Lower lobe of right lung (tissue), 2 donors: Measurements from ENCODE around the gene AGL. TPM values are rescaled to one million over a fixed set of nuclear protein-coding genes. Genes with fewer than 3 reads are reported as not detected.
"Not testable (repeated sequence)": the region's sequence is repeated elsewhere in the genome, so short reads cannot be mapped to it uniquely, and the experiment has no call there.

Experiments used
- ATAC-seq, 2 donors: fragments of 200-7000 bp; cut with Tn5 transposase; one replicate each; pipeline ENCODE4 v1.9.1; 2020 to 2022; ENCODE audit warnings: mild to moderate bottlenecking in 2 of 2, moderate library complexity in 2 of 2
- DNase-seq: peaks from one replicate; pipeline ENCODE4 v3.0.0-alpha.2; 2020
- H3K27ac ChIP-seq: fragments of 200-600 bp; one replicate; pipeline ENCODE4 v1.8.0; 2022
- H3K27me3 ChIP-seq: fragments of 200-600 bp; one replicate; pipeline ENCODE4 v1.8.0; 2022; ENCODE audit warnings: low read depth
- H3K36me3 ChIP-seq: fragments of 200-600 bp; one replicate; pipeline ENCODE4 v1.8.0; 2022; ENCODE audit warnings: mild to moderate bottlenecking
- H3K4me1 ChIP-seq: fragments of 200-600 bp; one replicate; pipeline ENCODE4 v1.8.0; 2022
- H3K4me3 ChIP-seq: fragments of 200-600 bp; one replicate; pipeline ENCODE4 v1.8.0; 2022; ENCODE audit warnings: mild to moderate bottlenecking
- H3K9me3 ChIP-seq: fragments of 200-600 bp; one replicate; pipeline ENCODE4 v1.8.0; 2022
- intact Hi-C: fragments of 100-400 bp; cut with DNase I; formaldehyde crosslinking; loops from one replicate; pipeline ENCODE4 v1.11.0; 2022
- total RNA-seq: library from RNA; stranded (reverse); fragmentation: NEBNext Ultra II Directional; extraction: Animal tissue kit (Norgen Biotek cat#: 25700); gene quantifications from one replicate; pipeline ENCODE4 v1.2.1, GENCODE V29; 2021
- TF ChIP-seq, protein P1 (sequence below): fragments of 200-600 bp; IDR thresholded peaks from one replicate; pipeline ENCODE4 v1.8.0; 2022; ENCODE audit warnings: antibody characterized with exemption, mild to moderate bottlenecking
- donor health status: DM: no; HTN: yes; CAD: no; lungs with severe emphysema.

The AGL gene
- total RNA-seq, 1 donor from 2014 or later: 14.6 TPM

DNA sequence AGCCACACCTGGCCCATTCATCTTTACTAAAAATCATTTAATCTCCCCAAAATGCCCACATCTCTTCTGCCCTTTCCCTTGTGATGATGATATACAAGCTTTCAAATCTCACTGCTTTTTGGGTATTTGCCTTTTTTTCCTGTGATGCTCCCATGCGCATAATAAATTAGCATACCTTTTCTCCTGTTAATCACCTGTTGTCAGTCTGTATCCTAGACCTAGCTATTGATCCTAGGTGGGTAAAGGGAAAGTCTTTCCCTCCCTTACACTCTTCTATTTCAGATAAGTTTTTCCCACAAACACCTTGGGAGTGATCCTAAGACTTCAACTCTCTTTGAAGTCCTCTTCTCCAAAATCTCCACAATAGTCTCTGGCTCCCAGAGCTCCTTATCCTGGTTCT is 107.7 kb downstream of the AGL start:
- intact Hi-C loops: no loop called here
- no peaks in the 10 kb centered on the region for H3K4me1 ChIP-seq
- no peak for ATAC-seq
- no peaks in the 10 kb centered on the region for H3K36me3 ChIP-seq
- H3K27me3 ChIP-seq: no peaks in the 10 kb centered on the region
- no peak for DNase-seq
- TF ChIP-seq, protein P1, sequence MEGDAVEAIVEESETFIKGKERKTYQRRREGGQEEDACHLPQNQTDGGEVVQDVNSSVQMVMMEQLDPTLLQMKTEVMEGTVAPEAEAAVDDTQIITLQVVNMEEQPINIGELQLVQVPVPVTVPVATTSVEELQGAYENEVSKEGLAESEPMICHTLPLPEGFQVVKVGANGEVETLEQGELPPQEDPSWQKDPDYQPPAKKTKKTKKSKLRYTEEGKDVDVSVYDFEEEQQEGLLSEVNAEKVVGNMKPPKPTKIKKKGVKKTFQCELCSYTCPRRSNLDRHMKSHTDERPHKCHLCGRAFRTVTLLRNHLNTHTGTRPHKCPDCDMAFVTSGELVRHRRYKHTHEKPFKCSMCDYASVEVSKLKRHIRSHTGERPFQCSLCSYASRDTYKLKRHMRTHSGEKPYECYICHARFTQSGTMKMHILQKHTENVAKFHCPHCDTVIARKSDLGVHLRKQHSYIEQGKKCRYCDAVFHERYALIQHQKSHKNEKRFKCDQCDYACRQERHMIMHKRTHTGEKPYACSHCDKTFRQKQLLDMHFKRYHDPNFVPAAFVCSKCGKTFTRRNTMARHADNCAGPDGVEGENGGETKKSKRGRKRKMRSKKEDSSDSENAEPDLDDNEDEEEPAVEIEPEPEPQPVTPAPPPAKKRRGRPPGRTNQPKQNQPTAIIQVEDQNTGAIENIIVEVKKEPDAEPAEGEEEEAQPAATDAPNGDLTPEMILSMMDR: no peak
- H3K4me3 ChIP-seq: no peak overlapping the region
- no peak overlapping the region for H3K27ac ChIP-seq
- H3K9me3 ChIP-seq: no peaks in the 10 kb centered on the region

DNA sequence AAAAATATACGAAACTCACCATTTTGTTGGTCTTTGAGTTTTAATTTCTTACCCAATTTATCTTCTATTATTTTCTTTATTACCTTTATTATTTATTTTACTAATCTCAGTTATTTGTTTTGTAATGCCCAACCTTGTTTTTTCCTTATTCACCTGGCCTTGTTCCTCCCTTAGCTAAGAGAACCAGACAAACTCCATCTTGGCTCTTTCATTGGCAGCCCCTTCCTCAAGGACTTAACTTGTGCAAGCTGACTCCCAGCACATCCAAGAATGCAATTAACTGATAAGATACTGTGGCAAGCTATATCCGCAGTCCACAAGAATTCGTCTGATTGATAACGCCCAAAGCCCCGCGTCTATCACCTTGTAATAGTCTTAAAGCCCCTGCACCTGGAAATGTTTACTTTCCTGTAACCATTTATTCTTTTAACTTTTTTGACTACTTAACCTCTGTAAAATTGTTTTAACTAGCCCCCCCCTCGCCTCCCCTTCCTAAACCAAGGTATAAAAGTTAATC is 109.1 kb downstream of the AGL start:
- H3K27me3 ChIP-seq, ATAC-seq, H3K4me1 ChIP-seq, H3K36me3 ChIP-seq, H3K4me3 ChIP-seq, DNase-seq, H3K9me3 ChIP-seq, H3K27ac ChIP-seq, intact Hi-C loops: not testable (repeated sequence)

DNA sequence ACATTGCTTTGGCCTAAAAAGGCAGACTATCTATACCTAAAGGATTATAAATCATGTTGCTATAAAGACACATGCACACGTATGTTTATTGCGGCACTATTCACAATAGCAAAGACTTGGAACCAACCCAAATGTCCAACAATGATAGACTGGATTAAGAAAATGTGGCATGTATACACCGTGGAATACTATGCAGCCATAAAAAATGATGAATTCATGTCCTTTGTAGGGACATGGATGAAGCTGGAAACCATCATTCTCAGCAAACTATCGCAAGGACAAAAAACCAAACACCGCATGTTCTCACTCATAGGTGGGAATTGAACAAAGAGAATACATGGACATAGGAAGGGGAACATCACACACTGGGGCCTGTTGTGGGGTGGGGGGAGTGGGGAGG is 110.1 kb downstream of the AGL start:
- ATAC-seq: not testable (repeated sequence)

DNA sequence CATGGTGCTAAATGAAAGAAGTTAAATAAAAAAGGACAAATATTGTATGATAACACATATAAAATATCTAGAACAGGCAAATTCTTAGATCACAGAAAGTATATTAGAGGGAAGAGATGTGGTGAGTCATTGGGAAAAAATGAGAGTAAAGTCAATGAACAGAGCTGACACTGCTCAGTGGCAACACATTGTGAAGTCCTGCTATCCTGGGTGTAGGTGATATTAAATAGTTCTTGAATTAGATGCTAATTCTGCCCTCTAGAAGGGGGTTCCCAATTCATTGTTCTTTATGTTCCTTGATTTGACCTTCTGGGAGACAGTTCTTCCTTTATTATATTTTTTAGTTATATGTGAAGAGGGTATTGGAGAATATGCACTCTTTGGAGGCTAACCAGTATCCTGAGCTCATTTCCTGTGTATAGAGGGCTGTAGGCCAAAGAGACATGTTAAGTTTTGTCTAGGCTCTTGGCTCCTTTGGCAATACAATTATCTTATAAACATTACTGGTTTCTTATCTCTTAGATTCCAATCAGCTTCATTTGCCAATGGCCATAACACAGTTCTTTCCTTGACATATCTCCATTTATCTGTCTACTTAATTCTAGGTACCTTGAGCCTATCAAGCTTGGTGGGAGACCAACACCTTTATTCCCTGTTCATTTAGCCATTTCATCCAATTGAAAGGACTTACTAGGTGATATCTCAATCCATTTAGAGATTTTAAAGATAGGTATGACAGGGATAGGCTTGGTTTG is 113.1 kb downstream of the AGL start:
- Histone ChIP-seq H3K4me1 (no peaks in the 10 kb centered on the region), H3K27ac (no peak overlapping the region), H3K36me3 (no peaks in the 10 kb centered on the region), H3K4me3 (no peak overlapping the region), H3K9me3 (no peaks in the 10 kb centered on the region), H3K27me3 (no peaks in the 10 kb centered on the region)
- no peak for DNase-seq
- no peak for ATAC-seq
- intact Hi-C loops: no loop called here
- TF ChIP-seq, protein P1: no peak

More for the DNA sequence above, 110.1 kb downstream of the AGL start:
- intact Hi-C loops, DNase-seq, H3K4me3 ChIP-seq, H3K36me3 ChIP-seq, H3K27me3 ChIP-seq, H3K9me3 ChIP-seq, H3K4me1 ChIP-seq, H3K27ac ChIP-seq: not testable (repeated sequence)

DNA sequence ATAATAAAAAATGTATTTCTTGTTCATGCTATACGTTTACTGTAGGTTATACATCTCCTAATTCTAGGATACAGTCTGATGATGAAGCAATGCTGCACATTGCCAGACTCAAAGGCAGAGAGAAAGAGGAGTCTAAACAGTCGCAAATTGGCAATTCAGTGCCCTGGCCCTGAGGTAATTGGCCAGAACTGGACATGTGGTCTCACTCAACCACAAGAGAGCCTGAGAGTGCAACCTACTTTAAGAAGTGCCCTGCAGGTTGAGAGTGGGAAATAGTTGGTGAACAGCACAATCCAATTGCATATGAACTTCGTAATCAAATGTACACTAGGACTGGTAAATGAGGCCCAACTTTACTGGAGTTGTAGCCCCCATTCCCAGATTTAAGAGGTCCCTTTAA is 114.6 kb downstream of the AGL start:
- Histone ChIP-seq H3K4me3 (no peak overlapping the region), H3K27me3 (no peaks in the 10 kb centered on the region), H3K9me3 (no peaks in the 10 kb centered on the region), H3K4me1 (peaks cover 10% of the 10 kb centered on the region), H3K36me3 (no peaks in the 10 kb centered on the region), H3K27ac (no peak overlapping the region)
- DNase-seq (no peak), ATAC-seq (peak; percentile 53 to 67)
- intact Hi-C loops: no loop called here
- TF ChIP-seq, protein P1: no peak

DNA sequence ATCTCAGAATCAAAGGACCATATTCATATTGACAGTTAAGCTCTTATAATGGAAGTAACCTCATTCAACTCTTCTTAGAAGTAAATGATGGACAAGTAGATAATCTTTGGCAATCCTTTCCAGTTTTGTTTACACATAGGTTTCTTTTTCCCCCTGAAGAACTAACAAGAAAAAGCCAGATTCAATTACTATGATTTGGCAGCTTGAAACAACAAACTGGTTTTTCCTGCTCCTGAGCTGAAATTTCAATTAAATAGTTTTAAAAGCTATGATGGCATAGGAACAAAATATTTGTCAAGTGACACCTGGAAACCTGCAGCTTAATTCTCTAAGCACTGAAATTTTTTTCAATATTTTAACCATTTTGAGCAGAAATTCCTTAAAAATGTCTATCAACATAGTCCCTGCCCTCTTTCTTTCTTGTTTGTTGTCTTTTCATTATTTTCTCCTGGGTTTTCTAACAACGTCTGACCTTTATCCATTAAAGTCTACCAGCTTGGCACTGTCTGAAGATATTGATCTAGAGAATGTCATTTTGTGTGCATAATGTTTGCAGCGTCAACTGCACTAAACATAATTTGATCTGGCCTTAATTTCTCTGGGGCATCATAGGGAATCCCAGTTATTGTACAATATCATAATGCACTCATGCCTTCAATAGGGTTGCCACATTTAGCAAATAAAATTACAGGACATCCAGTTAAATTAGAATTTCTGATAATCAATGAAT is 115.7 kb downstream of the AGL start:
- ATAC-seq (no peak), DNase-seq (no peak)
- TF ChIP-seq, protein P1: no peak
- Histone ChIP-seq H3K4me1 (peaks cover 10% of the 10 kb centered on the region), H3K4me3 (no peak overlapping the region), H3K36me3 (no peaks in the 10 kb centered on the region), H3K9me3 (no peaks in the 10 kb centered on the region), H3K27me3 (no peaks in the 10 kb centered on the region), H3K27ac (no peak overlapping the region)
- intact Hi-C loops: no loop called here
